CD14-positive monocyte (primary cell): Measurements from ENCODE around the gene TNNI3K. TPM values are rescaled to one million over a fixed set of nuclear protein-coding genes. Genes with fewer than 3 reads are reported as not detected.

Source experiments
- DNase-seq, 3 donors: peaks; one replicate each; pipeline ENCODE4 v3.0.0-alpha.2; 2011 to 2022
- H2AFZ ChIP-seq: 2 replicates; pipeline ENCODE4 v1.6.0; 2012; ENCODE audit warnings: mild to moderate bottlenecking, low read depth, low read length, inconsistent platforms; ENCODE audit not compliant: insufficient read depth, poor library complexity, severe bottlenecking
- H3K27ac ChIP-seq, 2 donors: 1 replicate in 1 of 2; 2 replicates in 1 of 2; pipeline ENCODE4 v1.5.1; 2012 to 2013; ENCODE audit warnings: low read length in 2 of 2, control low read depth in 1 of 2, inconsistent platforms in 1 of 2, low read depth in 1 of 2, mild to moderate bottlenecking in 1 of 2
- H3K27me3 ChIP-seq, 2 donors: one replicate each; pipeline versions ENCODE4 v1.6.0 to v1.6.1; 2011 to 2013; ENCODE audit warnings: low read length in 2 of 2; ENCODE audit not compliant: control insufficient read depth in 2 of 2, insufficient read depth in 2 of 2
- H3K36me3 ChIP-seq, 2 donors: replicated peaks in 1 of 2; 1 replicate in 1 of 2; 2 replicates in 1 of 2; pipeline versions ENCODE4 v1.5.1 to v1.6.1; 2012 to 2013; ENCODE audit warnings: low read length in 2 of 2, control low read depth in 1 of 2, inconsistent platforms in 1 of 2, mild to moderate bottlenecking in 1 of 2; ENCODE audit not compliant: insufficient read depth in 2 of 2, control insufficient read depth in 1 of 2
- H3K4me1 ChIP-seq, 2 donors: 1 replicate in 1 of 2; 2 replicates in 1 of 2; pipeline versions ENCODE4 v1.5.1 to v1.6.1; 2012 to 2013; ENCODE audit warnings: low read length in 2 of 2, control low read depth in 1 of 2, inconsistent platforms in 1 of 2, mild to moderate bottlenecking in 1 of 2, moderate library complexity in 1 of 2; ENCODE audit not compliant: insufficient read depth in 2 of 2, control insufficient read depth in 1 of 2
- H3K4me2 ChIP-seq: replicated peaks from 2 replicates; pipeline ENCODE3; 2012; ENCODE audit warnings: low read length, moderate library complexity, mild to moderate bottlenecking; ENCODE audit not compliant: poor library complexity, severe bottlenecking; ENCODE audit errors: extremely low read depth
- H3K4me3 ChIP-seq, 3 experiments: fragments of 200-600 bp in 1 of 3; sonication (generic) in 1 of 3; replicated peaks in 1 of 3; 1 replicate in 2 of 3; 2 replicates in 1 of 3; pipeline ENCODE4 v1.5.1; 2011 to 2013; ENCODE audit warnings: low read length in 3 of 3, mild to moderate bottlenecking in 3 of 3, control low read depth in 2 of 3, low read depth in 2 of 3, inconsistent platforms in 1 of 3, moderate library complexity in 1 of 3
- H3K79me2 ChIP-seq: 2 replicates; pipeline ENCODE4 v1.6.0; 2012; ENCODE audit warnings: mild to moderate bottlenecking, control low read depth, inconsistent platforms, low read length, moderate library complexity; ENCODE audit not compliant: insufficient read depth
- H3K9ac ChIP-seq: 2 replicates; pipeline ENCODE4 v1.6.0; 2017; ENCODE audit warnings: low read length, mild to moderate bottlenecking; ENCODE audit not compliant: insufficient read depth, poor library complexity, severe bottlenecking
- H3K9me3 ChIP-seq, 2 donors: replicated peaks in 1 of 2; 1 replicate in 1 of 2; 2 replicates in 1 of 2; pipeline versions ENCODE4 v1.5.1 to v1.6.1; 2012 to 2013; ENCODE audit warnings: low read length in 2 of 2, control low read depth in 1 of 2; ENCODE audit not compliant: control insufficient read depth in 1 of 2, insufficient read depth in 1 of 2
- H4K20me1 ChIP-seq: 2 replicates; pipeline ENCODE4 v1.6.0; 2012; ENCODE audit warnings: mild to moderate bottlenecking, low read length, control low read depth, moderate library complexity; ENCODE audit not compliant: insufficient read depth
- H3K27ac Mint-ChIP-seq, 7 donors: one replicate each; pipeline ENCODE4 v1.8.0; 2020; ENCODE audit warnings: mild to moderate bottlenecking in 7 of 7, mixed read lengths in 7 of 7, moderate library complexity in 6 of 7, inconsistent platforms in 2 of 7
- H3K27me3 Mint-ChIP-seq, 3 donors: one replicate each; pipeline ENCODE4 v1.8.0; 2021 to 2022; ENCODE audit warnings: low read depth in 3 of 3, mild to moderate bottlenecking in 3 of 3, mixed read lengths in 3 of 3, moderate library complexity in 3 of 3, inconsistent platforms in 1 of 3
- H3K36me3 Mint-ChIP-seq, 2 donors: one replicate each; pipeline ENCODE4 v1.8.0; 2020; ENCODE audit warnings: mixed read lengths in 2 of 2, inconsistent platforms in 1 of 2, mild to moderate bottlenecking in 1 of 2
- H3K4me1 Mint-ChIP-seq: one replicate; pipeline ENCODE4 v1.8.0; 2020; ENCODE audit warnings: mild to moderate bottlenecking, mixed read lengths
- H3K4me3 Mint-ChIP-seq, 2 donors: one replicate each; pipeline ENCODE4 v1.8.0; 2020; ENCODE audit warnings: mild to moderate bottlenecking in 2 of 2, mixed read lengths in 2 of 2, moderate library complexity in 1 of 2
- H3K9me3 Mint-ChIP-seq, 7 donors: one replicate each; pipeline ENCODE4 v1.8.0; 2020 to 2022; ENCODE audit warnings: mixed read lengths in 7 of 7, mild to moderate bottlenecking in 6 of 7, moderate library complexity in 6 of 7, inconsistent platforms in 2 of 7
- WGBS: methylation state at CpG from one replicate; pipeline ENCODE4 v1.1.5; 2013; ENCODE audit warnings: missing lambda C conversion rate; ENCODE audit not compliant: insufficient coverage; 5-methylcytosine and 5-hydroxymethylcytosine counted together
- intact Hi-C, 2 donors: fragments of 100-400 bp; cut with micrococcal nuclease; formaldehyde crosslinking; loops; one replicate each; pipeline versions ENCODE4 v1.15.0 to v1.15.1; 2023
- polyA plus RNA-seq, 3 donors: library from polyadenylated mRNA; depleted of rRNA in 1 of 3; unstranded in 2 of 3; stranded (reverse) in 1 of 3; fragments of 300-500 nt in 2 of 3; fragments of >200 nt in 1 of 3; fragmentation: Illumina TruSeq in 2 of 3; gene quantifications; 1 replicate in 2 of 3; 2 replicates in 1 of 3; pipeline ENCODE4 v1.2.3, GENCODE V29; 2012 to 2021
- TF ChIP-seq, protein P1 (sequence below): fragments of 200-600 bp; IDR thresholded peaks from one replicate; pipeline ENCODE4 v1.8.0; 2022; ENCODE audit warnings: antibody characterized with exemption, mild to moderate bottlenecking

The TNNI3K gene
- polyA plus RNA-seq, 3 donors, result 0.51 TPM; not detected in 2

DNA sequence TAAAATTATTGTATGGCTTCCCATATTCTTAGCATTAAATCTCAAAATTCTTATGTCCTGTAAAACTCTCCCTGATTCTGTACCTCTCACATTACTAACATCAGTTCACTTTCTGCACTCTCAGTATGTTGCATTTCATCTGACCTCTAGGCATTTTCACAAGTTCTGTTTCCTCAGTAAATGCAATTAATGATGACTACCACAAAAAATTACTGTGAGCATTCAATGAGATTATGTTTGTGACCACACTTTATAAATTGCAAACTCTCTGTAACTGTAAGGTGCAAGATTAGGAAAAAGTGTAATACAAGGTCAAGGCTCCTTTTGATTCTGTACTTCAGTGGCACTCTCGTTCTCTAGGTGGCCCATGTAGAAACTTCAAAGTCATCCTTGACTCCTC, 216.8 kb downstream of the TNNI3K start:
- no peak overlapping the region for H3K4me3 Mint-ChIP-seq
- H4K20me1 ChIP-seq, result no peaks in the 10 kb centered on the region
- H3K36me3 ChIP-seq, result no peaks in the 10 kb centered on the region
- no peak overlapping the region for H3K4me3 ChIP-seq
- no peaks in the 10 kb centered on the region for H3K4me1 ChIP-seq
- H3K9me3 ChIP-seq, result no peaks in the 10 kb centered on the region
- H2AFZ ChIP-seq, result no peak overlapping the region
- no peaks in the 10 kb centered on the region for H3K4me1 Mint-ChIP-seq
- no peaks in the 10 kb centered on the region for H3K27me3 Mint-ChIP-seq
- H3K4me2 ChIP-seq, result no peak overlapping the region
- WGBS, result 100% methylated on average over 1 of the region's 1 CpG
- no peak overlapping the region for H3K27ac ChIP-seq
- no peaks in the 10 kb centered on the region for H3K27me3 ChIP-seq
- DNase-seq, result no peak
- H3K9me3 Mint-ChIP-seq, result peaks cover 0 to 5% (median 1%) of the 10 kb centered on the region in 7 donors
- no peak overlapping the region for H3K9ac ChIP-seq
- H3K79me2 ChIP-seq, result no peaks in the 10 kb centered on the region
- no peaks in the 10 kb centered on the region for H3K36me3 Mint-ChIP-seq
- no peak overlapping the region for H3K27ac Mint-ChIP-seq
- TF ChIP-seq, protein P1, sequence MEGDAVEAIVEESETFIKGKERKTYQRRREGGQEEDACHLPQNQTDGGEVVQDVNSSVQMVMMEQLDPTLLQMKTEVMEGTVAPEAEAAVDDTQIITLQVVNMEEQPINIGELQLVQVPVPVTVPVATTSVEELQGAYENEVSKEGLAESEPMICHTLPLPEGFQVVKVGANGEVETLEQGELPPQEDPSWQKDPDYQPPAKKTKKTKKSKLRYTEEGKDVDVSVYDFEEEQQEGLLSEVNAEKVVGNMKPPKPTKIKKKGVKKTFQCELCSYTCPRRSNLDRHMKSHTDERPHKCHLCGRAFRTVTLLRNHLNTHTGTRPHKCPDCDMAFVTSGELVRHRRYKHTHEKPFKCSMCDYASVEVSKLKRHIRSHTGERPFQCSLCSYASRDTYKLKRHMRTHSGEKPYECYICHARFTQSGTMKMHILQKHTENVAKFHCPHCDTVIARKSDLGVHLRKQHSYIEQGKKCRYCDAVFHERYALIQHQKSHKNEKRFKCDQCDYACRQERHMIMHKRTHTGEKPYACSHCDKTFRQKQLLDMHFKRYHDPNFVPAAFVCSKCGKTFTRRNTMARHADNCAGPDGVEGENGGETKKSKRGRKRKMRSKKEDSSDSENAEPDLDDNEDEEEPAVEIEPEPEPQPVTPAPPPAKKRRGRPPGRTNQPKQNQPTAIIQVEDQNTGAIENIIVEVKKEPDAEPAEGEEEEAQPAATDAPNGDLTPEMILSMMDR, result no peak
- intact Hi-C loops, result no loop called here

DNA sequence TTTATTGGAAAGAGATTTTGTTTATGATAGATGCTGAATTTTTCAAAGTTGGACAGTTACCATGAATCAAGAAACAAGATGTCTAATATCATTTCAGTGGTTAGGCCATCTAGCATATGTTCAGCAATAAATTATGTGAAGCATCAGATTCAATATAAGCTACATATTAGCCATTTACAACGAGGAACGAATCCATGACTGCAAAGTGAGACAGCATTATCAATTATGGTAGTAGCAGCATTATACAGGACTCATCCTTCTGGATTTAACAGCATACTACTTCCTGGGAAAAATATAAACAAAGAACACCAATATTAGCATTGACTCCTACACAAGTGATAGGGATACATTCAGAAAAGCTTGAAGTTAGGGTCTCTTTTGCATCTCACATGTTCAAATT, 218.1 kb downstream of the TNNI3K start:
- no peaks in the 10 kb centered on the region for H3K4me1 ChIP-seq
- Mint-ChIP-seq H3K4me3 (no peak overlapping the region), H3K9me3 (peaks cover 0 to 5% (median 1%) of the 10 kb centered on the region in 7 donors), H3K4me1 (no peaks in the 10 kb centered on the region), H3K27me3 (no peaks in the 10 kb centered on the region), H3K27ac (no peak overlapping the region), H3K36me3 (no peaks in the 10 kb centered on the region)
- no peak for DNase-seq
- H3K9ac ChIP-seq, result no peak overlapping the region
- TF ChIP-seq, protein P1, result no peak
- intact Hi-C loops, result no loop called here
- H3K27ac ChIP-seq, result no peak overlapping the region
- H3K79me2 ChIP-seq, result no peaks in the 10 kb centered on the region
- no peaks in the 10 kb centered on the region for H3K27me3 ChIP-seq
- no peak overlapping the region for H2AFZ ChIP-seq
- no peaks in the 10 kb centered on the region for H3K9me3 ChIP-seq
- H3K4me2 ChIP-seq, result no peak overlapping the region
- H3K36me3 ChIP-seq, result no peaks in the 10 kb centered on the region
- H4K20me1 ChIP-seq, result no peaks in the 10 kb centered on the region
- no CpG with 5 or more reads among the region's 2 CpGs for WGBS
- H3K4me3 ChIP-seq, result no peak overlapping the region
